Duodenal mucosa (tissue), 2 donors: Measurements from ENCODE around the gene ITGA2B.

Experiments
- H3K27ac ChIP-seq: one replicate; pipeline ENCODE4 v1.7.0; 2013; ENCODE audit warnings: low read depth, low read length
- H3K27me3 ChIP-seq, 2 donors: one replicate each; pipeline ENCODE4 v1.7.0; 2013; ENCODE audit warnings: low read length in 2 of 2, control low read depth in 1 of 2; ENCODE audit not compliant: insufficient read depth in 2 of 2, control insufficient read depth in 1 of 2
- H3K36me3 ChIP-seq, 2 donors: one replicate each; pipeline ENCODE4 v1.7.0; 2013; ENCODE audit warnings: low read length in 2 of 2, control low read depth in 1 of 2; ENCODE audit not compliant: insufficient read depth in 2 of 2, control insufficient read depth in 1 of 2
- H3K4me1 ChIP-seq, 2 donors: one replicate each; pipeline ENCODE4 v1.7.0; 2013; ENCODE audit warnings: low read length in 2 of 2, control low read depth in 1 of 2; ENCODE audit not compliant: insufficient read depth in 2 of 2, control insufficient read depth in 1 of 2
- H3K4me3 ChIP-seq, 2 donors: one replicate each; pipeline ENCODE4 v1.7.0; 2013; ENCODE audit warnings: low read length in 2 of 2, low read depth in 1 of 2
- H3K9ac ChIP-seq, 2 donors: one replicate each; pipeline ENCODE4 v1.7.0; 2013; ENCODE audit warnings: low read length in 2 of 2, low read depth in 1 of 2
- H3K9me3 ChIP-seq, 2 donors: one replicate each; pipeline ENCODE4 v1.7.0; 2013; ENCODE audit warnings: low read length in 2 of 2, control low read depth in 1 of 2; ENCODE audit not compliant: control insufficient read depth in 1 of 2

Gene ITGA2B

DNA sequence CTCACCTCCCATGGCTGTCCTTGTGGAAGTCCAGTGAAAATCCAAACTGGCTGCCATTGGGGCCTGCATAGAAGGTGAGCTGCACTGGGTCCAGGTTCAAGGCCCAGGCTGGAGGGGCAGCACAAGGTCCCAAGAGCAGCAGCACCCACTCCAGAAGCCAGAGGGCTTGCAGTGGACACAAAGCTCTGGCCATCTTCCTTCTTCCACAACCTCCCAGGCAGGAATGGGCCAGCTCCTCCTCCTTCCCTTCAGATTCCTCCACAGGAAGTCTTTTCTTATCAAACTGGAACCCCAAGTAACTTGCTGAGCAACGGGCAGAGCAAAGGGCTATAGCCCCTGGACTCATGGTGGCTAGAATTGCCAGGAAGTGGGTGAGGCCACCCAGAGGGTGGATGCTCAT, at the start of gene ITGA2B:
Gene ITGA2B (minus strand): TSS at position 369 of the 400 bp plus-strand sequence. CDS start 176 bp downstream, at position 193.
- Histone ChIP-seq H3K36me3 (no peaks in the 10 kb centered on the region), H3K27ac (no peak within 1 kb of the TSS), H3K9ac (no peak within 1 kb of the TSS), H3K4me1 (peaks cover 14 to 21% of the 10 kb centered on the region in 2 donors), H3K9me3 (no peaks in the 10 kb centered on the region), H3K4me3 (no peak within 1 kb of the TSS), H3K27me3 (peaks cover 8 to 18% of the 10 kb centered on the region in 2 donors)

DNA sequence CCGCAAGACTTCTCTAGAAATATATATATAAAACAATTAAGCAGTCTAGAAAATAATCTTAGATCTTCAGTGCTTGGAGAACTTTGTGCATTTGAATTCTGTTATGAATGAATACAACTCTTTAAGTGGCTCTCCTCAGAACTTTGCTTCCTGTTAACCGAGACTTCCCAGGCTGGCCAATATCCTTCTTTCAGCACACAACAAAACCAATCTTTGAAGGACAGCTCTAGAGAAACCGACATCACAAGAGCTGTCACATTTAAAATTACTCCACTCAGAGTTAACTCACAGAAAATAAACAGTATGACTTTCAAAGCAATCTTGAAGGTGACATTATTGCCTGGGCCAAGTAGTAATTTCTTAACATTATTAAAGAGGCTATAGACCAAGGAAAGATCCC, 49.7 kb upstream of the ITGA2B start:
- no peak overlapping the region for H3K27ac ChIP-seq
- no peak overlapping the region for H3K4me3 ChIP-seq
- no peak overlapping the region for H3K9ac ChIP-seq
- H3K36me3 ChIP-seq: peaks cover 10 to 16% of the 10 kb centered on the region in 2 donors
- no peaks in the 10 kb centered on the region for H3K27me3 ChIP-seq
- H3K9me3 ChIP-seq: no peaks in the 10 kb centered on the region
- peaks cover 0 to 5% of the 10 kb centered on the region in 2 donors for H3K4me1 ChIP-seq

DNA sequence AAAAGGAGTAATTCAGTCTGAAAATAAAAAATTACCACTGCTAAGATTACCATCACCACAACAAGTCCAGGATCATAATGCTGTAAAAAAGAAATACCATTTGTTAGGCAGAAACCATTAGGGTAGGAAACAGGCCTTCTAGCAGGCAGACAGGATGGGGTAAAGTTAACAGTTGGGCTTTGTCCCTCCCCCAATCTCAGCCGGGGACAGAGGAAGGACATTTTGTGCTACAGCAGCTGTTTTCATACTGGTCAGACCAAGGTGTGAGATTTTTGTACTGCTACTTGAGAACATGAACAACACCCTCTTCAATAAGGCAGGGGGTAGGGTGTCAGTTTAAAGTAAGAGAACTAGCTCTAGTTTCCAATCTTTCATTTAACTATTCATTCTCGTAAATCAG, 49.2 kb upstream of the ITGA2B start:
- Histone ChIP-seq H3K4me3 (no peak overlapping the region), H3K27me3 (no peaks in the 10 kb centered on the region), H3K27ac (no peak overlapping the region), H3K9ac (no peak overlapping the region), H3K4me1 (peaks cover 0 to 5% of the 10 kb centered on the region in 2 donors), H3K9me3 (no peaks in the 10 kb centered on the region), H3K36me3 (peaks cover 11 to 20% of the 10 kb centered on the region in 2 donors)

DNA sequence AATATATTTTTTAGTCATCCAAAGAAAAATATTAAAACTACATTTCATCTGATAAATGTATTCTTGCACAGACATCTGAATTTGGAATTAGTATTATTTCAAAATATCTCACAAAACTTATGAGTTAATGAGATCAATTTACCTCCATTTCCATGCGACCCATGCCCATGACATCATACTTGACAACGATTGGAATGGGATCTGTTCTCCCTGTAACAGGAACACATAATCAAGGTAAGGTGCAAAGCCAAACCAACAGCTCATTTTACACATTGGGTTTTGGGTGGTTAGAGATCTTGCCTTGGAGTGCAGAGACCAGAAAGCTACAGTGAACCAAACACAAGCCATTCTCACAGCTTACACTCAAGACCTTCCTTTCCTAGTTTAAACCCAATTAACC, 46.9 kb upstream of the ITGA2B start:
- Histone ChIP-seq H3K9ac (no peak overlapping the region), H3K4me3 (no peak overlapping the region), H3K4me1 (peaks cover 0 to 5% of the 10 kb centered on the region in 2 donors), H3K36me3 (peaks cover 23 to 42% of the 10 kb centered on the region in 2 donors), H3K9me3 (no peaks in the 10 kb centered on the region), H3K27me3 (no peaks in the 10 kb centered on the region), H3K27ac (no peak overlapping the region)

DNA sequence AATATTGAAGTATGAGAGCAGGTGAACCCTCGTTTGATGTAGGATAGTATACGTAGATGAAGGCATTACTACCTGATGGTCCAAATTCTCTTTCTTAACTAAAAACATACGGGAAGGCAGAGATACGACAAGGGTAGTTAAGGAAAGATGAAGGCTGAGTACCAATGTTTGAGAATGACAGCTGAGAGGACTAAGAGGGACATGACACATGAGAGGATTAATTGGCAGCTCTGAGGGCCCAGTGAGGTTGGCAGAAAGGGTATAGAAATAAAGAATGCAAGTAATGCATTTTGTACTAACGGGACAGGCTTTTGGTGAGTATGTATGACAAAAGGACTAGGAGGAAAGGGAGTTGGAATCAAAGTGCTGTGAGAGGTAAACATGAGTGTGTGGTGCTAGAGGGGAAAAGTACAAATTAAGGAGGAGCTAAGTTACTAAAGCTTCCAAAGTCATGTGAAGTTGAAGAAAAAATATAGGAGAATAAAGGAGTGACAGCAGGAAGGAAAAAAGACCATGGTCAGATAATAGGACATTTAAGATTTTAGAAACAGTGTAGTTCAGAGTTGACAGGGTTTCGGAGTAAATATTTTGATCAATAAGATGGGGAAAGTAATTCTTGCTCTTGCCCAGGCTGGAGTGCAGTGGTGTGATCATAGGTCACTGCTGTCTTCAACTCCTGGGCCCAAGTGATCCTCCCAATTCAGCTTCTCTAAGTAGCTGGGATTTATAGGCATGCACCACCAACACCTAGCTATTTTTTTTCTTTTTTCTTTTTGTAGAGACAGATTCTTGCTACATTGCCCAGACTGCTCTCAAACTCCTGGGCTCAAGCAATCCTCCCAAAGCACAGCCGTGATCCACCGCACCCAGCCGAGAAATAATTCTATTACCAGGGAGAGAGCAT, 43.1 kb upstream of the ITGA2B start:
- Histone ChIP-seq H3K4me3 (no peak overlapping the region), H3K27ac (no peak overlapping the region), H3K27me3 (no peaks in the 10 kb centered on the region), H3K4me1 (no peaks in the 10 kb centered on the region), H3K36me3 (peaks cover 27 to 62% of the 10 kb centered on the region in 2 donors), H3K9me3 (no peaks in the 10 kb centered on the region), H3K9ac (no peak overlapping the region)

DNA sequence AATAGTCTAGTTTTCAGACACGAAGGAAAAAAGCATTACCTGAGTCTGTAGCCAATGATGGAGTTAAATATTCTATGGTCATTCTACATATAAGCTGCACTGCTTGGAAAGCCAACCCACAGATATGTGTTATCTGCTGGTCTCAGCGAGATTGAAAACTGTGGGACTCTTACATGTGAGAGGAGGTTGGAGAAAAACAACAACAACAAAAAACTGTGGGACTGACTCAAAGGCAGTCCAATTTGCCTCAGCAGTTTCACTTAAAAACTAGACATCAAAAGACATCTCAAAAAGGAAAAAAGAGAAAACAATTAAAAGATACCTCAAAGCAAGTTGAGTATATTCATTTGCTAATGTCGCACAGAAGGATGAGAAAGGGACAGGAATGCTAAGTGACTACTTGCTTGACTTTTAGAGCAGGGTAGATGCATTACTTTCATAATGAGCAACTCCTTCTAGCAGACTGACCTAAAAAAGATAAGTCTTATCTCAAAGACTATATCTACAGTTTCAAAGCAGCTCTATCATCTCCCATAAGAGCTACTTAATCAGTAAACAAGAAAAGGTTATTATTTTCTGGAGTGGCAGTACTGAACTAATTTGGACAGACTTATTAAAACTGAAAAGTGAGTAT, 35.5 kb upstream of the ITGA2B start:
- Histone ChIP-seq H3K9me3 (no peaks in the 10 kb centered on the region), H3K36me3 (peaks cover 18 to 43% of the 10 kb centered on the region in 2 donors), H3K9ac (no peak overlapping the region), H3K4me1 (no peaks in the 10 kb centered on the region), H3K27ac (no peak overlapping the region), H3K27me3 (no peaks in the 10 kb centered on the region), H3K4me3 (no peak overlapping the region)

DNA sequence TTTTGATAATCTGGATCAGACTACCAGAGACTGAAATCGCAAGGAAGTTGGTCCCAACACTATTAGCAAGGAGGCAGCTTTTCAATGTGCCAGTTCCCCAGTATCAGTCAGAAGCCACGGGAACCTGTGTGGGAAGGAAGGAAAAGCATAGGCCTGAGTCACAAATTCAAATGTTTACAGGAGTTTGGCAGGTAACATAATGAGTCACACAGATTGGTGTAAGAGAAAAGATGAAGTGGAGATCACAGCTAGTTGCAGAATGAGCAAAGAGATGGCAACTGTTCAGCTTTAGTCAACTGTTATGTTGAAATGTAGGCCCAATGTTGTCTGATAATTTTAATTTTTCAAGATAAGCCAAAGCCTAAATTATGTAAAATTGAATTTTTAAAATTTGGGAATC, 28.1 kb upstream of the ITGA2B start:
- H3K36me3 ChIP-seq: peaks cover 21 to 37% of the 10 kb centered on the region in 2 donors
- H3K4me3 ChIP-seq: no peak overlapping the region
- no peak overlapping the region for H3K27ac ChIP-seq
- no peaks in the 10 kb centered on the region for H3K4me1 ChIP-seq
- no peaks in the 10 kb centered on the region for H3K27me3 ChIP-seq
- no peak overlapping the region for H3K9ac ChIP-seq
- H3K9me3 ChIP-seq: no peaks in the 10 kb centered on the region

DNA sequence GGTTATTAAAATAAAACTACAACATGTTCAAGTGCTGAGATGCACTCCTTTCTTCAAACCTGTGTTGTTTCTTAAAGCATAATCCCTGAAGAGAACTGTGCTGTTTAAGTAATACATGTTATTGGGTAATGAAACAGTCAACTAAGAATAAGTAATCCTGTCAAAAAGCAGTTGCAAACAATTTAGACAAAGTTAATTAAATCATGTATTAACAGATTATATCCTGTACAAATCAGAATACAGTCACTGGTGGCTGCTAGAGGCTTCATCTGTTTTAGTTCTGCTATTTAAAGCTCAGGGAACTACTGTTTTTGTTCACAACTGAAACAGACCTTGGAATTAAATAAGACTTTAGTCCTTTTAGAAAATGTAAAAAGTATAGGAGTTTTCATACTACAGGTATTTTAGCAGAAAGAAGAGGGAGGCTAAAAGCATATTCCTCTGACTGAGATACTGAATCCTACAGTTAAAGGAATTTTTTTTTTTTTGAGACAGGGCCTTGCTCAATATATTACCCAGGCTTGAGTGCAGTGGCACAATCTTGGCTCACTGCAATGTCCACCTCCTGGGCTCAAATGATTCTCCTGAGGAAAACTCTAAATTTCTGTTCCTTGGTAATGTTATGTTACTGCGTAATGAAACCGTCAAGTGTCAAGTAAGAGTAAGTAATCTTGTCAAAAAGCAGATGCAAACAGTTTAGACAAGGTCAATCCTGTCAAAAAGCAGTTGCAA, 27.3 kb upstream of the ITGA2B start:
- no peak overlapping the region for H3K9ac ChIP-seq
- H3K4me3 ChIP-seq: no peak overlapping the region
- H3K27ac ChIP-seq: no peak overlapping the region
- peaks cover 21 to 32% of the 10 kb centered on the region in 2 donors for H3K36me3 ChIP-seq
- no peaks in the 10 kb centered on the region for H3K9me3 ChIP-seq
- no peaks in the 10 kb centered on the region for H3K4me1 ChIP-seq
- H3K27me3 ChIP-seq: no peaks in the 10 kb centered on the region

DNA sequence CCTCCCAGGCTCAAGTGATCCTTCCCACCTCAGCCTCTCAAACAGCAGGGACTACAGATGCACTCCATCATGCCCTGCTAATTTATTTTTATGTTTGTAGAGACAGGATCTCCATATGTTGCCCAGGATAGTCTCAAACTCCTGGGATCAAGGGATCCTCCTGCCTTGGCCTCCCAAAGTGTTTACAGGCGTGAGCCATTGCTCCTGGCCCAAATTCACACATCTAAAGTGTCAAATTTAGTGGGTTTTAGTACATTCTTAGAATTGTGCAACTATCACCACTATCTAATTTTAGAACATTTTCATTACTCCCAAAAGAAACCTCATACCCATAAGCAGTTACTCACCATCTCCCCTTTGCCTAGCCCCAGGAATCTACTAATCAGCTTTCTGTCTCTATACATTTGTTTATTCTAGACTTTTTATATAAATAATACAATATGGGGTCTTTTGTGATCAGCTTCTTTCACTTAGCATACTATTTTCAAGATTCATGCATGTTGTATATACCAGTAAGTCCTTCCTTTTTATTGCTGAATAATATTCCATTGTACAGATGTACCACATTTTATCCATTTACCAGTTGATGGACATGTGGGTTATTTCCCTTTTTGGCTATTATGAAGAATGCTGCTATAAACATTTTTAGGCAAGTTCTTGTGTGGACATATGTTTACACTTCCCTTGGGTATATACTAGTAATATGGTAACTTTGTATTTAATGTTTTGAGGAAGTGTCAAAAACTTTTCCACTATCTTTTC, 25.1 kb upstream of the ITGA2B start:
- H3K4me3 ChIP-seq: no peak overlapping the region

More for the DNA sequence above, 25.1 kb upstream of the ITGA2B start:
- H3K36me3 ChIP-seq: peaks cover 21 to 27% of the 10 kb centered on the region in 2 donors
- no peaks in the 10 kb centered on the region for H3K4me1 ChIP-seq
- H3K27ac ChIP-seq: no peak overlapping the region
- no peaks in the 10 kb centered on the region for H3K27me3 ChIP-seq
- H3K9me3 ChIP-seq: no peaks in the 10 kb centered on the region
- H3K9ac ChIP-seq: no peak overlapping the region
